Stimulated activated CD8-positive, alpha-beta memory T cell treated with anti-CD3 and anti-CD28 coated beads, Interleukin-4, amount 100 ng/mL, for 24 hours (primary cell): ENCODE data around the gene ISM1.

Experiments used
- DNase-seq: peaks from one replicate; pipeline ENCODE4 v3.0.0-alpha.2; 2020; ENCODE audit warnings: low read depth

Gene ISM1

DNA sequence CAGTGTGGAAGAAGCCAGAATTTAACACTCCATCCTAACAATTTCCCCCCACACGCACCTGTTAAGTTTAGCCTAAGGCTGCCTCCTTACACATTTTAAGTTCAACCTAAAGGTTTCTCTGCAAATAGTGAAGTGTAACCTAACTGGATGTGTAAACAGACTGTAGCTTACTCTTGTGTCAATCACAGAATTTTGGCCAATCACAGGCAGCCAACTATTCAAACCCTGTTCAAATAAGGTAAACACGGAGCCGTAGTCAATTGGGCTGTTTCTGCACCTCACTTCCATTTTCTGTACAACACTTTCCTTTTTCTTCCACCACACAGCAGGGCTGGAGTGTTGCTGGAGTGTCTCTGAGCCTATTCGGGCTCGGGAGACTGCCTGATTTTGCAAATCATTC is 92.1 kb downstream of the ISM1 start:
- DNase-seq: no peak

DNA sequence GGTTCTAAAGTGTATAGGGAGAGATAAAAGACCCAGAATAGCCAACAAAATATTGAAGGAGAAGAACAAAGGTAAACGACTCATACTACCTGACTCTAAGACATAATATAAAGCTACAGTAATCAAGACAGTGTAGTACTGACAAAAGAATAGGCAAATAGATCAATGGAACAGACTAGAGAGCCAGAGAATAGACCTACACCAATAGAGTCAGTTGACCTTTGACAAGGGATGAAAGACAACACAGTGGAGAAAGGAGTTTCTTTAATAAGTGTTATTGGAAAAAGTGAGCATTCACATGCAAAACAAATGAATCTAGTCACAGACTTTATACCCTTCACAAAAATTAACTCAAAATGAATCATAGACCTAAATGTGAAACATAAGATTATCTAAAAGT is 96.4 kb downstream of the ISM1 start:
- DNase-seq: no peak

DNA sequence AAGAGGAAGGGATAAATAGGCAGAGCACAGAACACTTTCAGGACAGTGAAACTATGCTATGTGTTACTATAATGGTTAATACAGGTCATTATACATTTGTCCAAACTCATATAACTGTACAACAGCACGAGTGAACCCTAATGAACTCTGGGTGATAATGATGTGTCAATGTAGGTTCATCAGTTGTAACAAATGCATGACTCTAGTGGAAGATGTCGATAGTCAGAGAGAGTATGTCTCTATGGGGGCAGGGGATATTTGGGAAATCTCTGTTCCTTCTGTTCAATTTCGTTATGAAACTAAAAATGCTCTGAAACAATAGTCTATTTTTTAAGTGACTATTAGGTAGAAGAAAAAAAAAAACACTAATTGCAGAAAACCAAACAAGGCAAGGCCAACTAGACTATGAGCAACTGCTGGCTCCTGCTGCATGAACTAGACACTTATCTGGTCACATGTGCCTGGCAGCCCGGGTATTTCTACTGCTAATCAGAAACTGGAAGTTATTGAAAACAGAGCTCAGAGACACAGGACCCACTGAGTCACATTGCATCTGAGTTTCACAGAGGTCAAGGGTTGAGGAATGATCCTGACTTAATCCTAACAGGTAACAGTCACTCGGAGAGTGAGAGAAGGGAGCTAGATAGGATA is 97.9 kb downstream of the ISM1 start:
- DNase-seq: no peak

DNA sequence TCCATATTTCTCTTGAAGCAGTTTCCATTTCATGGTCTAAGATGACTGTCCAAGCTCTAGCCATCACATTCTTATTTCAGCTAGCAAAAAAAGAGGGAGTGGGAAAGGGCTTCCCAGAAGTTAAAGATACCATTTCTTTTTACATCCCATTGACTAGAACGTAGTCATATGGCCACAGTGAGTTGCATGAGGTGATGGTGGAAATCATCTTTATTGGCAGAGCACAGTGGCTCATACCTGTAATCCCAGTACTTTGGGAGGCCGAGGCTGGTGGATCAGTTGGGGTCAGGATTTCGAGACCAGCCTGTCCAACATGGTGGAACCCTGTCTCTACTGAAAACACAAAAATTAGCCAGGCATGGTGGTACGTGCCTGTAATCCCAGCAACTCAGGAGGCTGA is 99.6 kb downstream of the ISM1 start:
- DNase-seq: no peak

DNA sequence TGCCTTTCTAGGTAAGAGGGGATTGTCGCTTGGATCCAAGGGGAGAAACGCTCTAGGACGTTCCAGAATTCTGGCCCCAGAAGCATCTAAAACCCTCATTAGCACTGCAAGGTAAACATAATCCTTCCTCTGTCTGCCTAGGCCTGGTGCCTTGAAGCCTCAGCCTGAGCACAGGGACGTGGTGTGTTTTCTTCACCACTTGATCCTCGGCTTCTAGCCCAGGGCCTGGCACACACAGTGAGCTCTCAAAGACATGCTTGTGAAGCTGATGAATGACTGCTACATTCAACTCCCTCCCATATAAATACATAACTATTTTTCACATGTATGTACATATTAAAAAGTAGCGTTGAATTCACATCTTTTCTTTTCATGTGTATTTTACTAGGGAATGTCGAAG is 100.3 kb downstream of the ISM1 start:
- DNase-seq: no peak

DNA sequence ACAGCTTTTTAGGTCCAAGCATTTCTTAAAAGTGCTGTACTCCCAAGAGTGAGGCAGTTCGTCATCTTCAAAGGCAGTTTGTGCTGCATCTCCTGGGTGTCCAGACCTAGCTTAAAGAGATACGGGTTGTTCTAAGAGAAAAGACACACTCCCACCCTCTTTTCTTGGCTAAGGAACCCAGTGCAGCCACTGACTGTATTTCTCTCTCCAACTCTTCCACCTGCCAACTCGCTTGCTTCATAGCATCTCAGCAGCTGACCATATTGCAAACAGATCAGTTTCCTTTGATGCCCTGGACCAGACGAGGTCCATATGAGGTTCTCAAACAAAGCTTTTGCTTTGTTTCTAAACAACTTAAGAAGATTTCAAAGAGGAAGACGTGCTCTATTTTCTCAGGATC is 101.1 kb downstream of the ISM1 start:
- no peak for DNase-seq

DNA sequence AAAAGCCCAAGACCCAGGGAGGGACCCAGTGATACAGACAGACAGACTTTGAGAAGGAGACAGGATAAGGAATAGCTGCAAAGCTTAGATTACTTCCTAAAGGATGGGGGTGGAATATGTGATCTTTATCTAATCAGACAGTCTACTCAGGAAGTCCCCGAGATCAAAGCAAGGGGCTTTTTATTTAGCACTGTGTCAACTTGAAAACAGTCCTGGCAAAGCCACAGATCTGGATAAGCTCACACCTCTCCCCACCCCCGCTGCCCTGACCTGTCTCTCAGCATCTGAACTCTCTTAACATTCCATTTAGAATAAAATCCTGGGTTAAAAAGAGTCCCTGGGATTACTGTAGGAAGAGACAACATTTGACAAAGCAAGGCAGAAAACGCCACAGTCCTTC is 101.5 kb downstream of the ISM1 start:
- DNase-seq: no peak

DNA sequence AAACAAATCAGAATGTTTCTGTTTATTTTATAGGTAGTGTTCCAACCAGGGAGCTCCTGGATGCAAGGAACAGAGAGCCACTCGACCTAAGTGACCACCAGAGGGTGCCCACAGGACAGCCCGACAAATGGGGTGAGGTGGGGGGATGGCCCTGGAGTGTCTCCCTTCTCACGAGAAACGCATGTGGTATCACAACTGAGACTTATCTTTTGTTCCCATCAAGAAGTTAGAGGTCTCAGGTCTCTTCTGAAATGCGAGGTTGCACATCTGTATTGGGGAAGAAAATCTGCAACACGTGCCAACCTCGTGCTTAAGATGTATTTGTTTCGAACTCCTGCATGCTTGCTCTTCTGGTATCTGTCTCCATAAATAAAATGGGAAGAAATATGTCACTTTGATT is 104.0 kb downstream of the ISM1 start:
- no peak for DNase-seq

DNA sequence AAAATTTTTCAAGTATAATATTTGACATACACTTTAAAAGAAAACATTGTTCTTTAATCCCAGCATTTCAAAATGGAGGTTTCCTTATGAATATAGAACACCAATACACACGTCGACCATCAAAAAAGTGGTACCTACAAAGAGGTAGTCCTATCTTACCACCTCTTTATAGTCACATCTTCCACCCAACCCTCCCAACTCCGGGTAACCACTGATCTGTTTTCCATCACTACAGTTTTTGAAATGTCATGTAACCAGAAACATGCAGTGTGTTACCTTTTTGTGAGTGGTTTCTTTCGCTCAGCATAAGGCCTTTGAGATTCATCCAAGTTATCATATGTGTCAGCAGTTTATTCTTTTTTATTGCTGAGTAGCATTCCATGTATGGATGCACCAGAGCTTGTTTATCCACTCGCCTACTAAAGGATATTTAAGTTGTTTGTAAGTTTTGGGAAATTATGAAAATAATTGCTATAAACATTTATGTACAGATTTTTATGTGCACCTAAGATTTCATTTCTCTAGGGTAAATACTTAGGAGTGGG is 104.8 kb downstream of the ISM1 start:
- DNase-seq: no peak

DNA sequence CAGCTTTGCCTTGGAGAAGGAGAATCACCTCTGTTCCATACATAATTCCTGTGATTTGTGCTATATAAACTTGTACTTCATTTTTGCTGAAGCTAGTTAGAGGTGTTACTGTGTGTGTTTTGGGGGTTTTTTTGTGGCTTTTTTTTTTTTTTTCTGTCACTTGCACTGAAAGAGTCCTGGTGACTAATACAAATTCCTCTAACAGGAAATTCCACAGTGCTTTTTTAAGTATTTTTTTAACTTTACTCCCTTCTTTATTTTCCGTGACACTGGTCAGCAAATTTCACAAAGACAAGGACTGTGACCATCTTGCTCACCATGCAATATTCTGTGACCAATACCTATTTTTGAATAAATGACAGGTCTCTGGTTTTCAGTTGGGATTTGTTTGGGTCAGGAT is 110.5 kb downstream of the ISM1 start:
- DNase-seq: no peak

DNA sequence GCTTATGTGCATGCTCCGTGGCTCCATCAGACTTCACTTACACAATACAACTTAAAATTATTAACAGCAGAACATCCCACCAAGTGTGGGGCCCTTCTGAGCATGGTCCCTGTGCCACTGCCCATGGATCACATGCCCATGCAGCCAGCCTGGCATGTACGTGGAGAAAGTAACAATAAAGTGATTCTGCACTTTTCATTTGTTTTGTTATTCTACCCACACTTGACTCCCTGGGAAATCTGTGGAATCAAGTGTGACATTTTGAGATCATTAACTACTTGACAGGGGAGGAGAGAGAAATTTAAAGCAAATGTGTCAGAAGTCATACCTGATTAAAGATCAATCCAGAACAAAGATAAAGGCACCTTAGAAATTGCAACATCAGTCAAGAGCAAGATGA is 112.0 kb downstream of the ISM1 start:
- no peak for DNase-seq

DNA sequence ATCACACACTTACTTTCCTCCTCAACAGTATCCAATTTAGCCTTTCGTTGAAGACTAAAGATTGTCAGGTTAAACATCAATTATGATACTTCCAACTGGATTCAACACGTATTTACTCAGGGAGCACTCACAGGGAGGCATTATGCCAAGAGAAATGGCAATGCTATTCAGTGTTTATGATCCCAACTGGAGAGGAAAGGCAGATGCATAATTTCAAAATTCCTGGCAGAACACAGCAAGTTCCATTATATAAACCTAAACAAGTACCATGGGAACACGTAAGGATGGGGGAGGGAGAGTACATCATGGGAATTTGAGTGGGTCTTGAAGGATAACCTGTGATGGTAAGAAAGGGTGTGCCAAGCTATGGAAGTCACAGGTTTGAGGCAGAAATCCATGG is 112.7 kb downstream of the ISM1 start:
- DNase-seq: no peak

DNA sequence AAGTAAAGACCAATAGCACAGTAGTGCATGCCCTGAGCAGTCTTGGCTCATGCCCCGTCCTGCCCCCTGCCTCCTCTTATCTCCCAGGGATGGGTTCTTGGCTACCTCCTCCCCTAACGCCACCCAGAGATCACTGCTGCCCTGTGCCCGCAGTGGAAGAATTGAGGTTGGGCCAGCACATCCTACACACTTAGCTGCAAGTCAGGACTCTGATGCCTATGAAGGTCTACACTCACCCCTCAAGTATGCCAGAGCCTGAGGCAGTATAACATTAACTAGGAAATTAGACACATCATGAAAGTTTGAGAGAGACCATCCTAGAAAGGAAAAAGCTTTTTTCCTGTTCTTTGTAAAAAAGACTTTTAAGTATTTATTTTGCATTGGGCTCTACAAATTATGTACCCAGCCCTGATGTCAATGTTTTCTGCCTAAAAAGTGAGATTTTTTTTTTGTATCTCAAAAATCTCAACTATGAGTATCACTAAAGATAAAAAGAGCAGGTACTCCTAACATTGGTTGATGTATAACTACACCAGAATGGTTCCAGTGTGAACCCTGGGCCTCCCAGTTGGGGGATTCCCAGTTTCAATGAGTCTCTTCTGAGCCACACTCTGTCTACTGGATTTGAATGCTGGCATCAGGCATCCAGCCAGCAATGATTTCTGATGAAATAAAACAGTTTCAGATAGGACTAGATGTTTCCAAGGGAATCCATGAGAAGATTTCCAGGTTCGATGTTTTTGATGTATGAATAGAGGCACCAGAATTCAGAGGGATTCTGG is 115.4 kb downstream of the ISM1 start:
- no peak for DNase-seq

DNA sequence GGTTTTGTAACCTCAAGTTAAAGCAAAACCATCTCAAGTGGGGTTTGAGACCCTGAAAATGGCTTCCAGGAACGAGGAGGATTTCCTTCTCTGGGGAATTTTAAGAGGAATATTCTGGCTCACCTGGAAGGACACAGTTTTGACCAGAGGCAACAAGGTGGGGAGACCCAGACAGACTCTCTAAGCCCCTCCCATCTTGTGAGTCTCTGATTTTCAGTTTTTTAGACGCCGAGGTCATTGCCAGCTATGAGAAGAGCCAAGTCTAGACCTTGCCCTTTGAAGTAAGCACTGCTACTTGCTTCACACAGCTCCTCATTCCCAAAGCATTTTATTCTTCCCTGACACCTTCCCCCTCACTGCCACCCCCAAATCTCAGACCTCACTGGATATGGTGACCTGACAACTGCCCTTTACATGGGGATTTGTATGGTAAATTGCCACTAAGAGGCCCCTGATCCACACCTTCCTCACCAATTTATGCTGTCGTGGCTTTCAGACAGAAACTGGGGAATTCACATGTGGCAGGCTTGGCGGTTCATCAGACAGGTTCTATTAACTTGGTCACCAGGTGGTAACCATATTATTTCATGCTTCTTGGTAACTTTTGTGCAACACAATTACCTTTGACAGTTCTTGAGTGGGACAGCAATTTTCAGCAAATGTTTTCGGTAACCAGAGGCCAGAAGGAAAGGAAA is 116.2 kb downstream of the ISM1 start:
- DNase-seq: no peak

DNA sequence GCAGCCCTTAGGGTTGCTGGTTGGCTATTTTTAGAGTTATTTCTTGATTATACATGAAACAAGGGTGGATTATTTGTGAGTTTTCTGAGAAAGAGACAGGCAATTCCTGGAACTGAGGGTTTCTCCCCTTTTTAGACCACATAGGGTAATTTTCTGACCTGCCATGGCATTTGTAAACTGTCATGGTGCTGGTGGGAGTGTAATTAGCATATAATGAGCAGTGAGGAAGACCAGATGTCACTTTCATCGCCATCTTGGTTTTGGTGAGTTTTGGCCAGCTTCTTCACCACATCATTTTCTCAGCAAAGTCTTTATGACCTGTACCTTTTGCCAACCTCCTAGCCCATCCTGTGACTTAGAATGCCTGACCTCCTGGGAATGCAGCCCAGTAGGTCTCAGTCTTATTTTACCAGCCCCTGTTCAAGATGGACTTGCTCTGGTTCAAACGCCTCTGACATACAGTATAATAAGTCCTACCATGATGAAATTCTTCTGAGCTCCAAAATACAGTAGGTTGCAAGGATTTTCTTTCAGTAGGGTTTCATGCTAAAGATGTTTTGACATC is 117.1 kb downstream of the ISM1 start:
- no peak for DNase-seq

DNA sequence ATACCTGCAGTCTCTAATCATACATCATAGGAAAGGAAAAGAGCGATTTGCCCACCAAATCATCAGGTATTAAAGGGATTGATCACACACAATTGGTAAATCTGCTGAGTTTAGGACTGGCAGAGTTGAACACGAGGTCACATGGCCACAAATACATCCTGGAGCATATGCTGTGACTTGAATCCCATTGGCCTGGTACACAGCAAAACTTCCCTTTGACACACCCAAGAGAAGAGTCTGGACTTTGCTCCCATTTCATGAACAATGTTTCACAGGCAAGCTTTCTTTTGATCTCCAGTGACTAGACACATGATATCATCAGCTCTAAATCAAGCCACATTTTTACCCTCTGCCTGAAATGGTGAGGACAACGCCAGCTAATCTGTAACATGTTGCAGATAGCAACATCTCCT is 117.9 kb downstream of the ISM1 start:
- DNase-seq: no peak

DNA sequence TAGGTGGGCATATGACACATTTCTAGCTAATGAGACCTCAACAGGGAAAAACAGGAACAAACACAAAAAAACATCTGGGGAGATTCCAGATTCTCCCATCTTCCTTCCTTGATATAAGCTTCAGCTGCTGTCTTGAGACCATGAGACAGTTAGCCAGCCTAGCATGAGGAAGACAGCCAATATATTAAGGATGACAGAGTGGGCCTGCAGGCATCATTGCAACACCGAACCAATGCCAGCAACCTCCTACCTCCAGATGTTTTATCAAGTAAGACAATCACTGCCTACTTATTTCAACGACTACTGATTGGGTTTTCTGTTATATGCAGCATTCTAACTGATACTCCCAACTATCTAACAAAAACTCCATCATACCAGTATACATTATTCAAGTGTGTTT is 119.0 kb downstream of the ISM1 start:
- no peak for DNase-seq

DNA sequence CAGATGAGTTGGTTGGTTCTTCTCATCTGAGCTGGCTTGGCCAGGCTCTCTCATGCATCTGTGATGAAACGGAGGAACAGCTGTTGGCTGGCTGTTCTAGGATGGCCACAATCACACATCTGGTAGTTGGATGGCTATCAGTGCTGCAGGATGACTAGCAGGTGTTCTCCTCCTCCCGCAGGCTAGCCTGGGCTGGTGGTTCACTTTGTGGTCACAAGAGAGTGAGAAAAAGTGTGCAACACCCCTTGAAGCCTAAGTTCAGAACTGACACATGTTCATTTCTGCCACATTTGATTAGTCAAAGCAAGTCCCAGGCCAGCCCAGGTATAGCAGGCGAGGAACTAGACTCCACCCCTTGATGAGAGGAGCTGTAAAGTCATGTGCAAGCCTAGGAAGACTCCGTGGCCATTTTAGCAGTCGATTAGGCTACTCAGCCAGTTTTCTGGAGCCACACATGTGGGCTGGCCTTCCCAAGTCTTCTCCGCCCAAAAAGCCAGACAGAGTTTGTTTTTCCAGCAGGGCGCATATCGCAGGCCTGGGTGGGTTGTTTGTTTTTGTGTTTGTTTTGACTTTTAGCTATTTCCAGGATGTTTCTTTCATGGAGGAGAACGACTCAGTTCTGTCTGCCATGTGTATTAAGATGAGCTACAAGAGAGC is 120.8 kb downstream of the ISM1 start:
- DNase-seq: no peak

DNA sequence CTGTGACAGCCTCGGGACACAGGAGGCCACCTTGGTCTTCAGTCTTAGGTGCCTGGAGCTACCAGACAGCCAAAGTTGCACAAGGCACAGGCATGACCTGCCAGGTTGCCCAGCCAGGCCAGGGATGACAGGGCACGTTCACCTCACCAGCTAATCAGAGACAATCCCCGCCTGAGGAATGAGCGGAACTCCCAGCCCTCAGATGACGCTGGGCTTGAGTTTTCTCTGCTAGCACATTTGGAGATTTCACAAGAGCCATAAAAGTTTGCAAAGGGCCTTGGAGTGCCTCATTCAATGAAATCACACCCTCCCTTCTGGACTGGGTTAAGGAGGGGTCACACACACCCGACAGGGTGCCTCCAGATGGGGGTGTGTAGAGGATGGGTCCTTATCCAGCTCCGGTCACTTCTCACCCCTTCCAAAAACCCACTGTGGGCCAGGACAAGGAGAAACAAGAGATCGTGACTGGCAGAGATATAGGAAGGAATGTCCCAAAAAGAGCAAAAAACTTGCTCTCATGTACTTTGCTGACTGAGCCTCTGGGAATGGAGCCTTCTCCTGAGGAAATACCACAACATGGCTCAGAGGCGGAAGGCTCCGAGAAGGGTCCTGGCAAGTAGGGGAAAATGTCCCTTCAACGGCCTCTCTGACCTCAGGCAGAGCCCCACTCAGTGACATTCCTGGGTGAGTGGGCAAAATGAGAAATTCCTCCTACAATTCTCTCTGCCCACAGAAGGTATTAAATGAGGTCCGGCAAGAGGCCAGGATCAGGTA is 121.6 kb downstream of the ISM1 start:
- no peak for DNase-seq

DNA sequence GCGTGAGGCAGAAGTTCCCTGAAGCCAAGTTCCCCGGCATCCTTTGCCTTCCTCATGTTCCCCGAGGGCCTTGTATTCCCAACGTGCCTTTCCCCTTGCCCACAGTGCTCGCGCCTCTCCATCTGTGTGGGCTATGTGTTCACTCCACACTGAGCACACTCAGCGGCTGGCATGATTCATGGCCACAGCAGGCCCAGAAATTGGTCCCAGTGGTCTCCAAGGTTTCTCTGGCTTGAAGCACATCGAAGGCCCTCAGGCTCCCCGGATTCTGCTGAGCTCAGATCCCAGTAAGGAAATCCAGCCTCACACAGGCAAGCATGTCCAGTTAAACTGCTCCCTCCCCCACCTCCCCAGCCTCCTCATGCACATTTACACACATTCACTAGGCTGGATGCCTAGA is 123.6 kb downstream of the ISM1 start:
- no peak for DNase-seq
